ENCODE measurements around the gene F10.

DNA sequence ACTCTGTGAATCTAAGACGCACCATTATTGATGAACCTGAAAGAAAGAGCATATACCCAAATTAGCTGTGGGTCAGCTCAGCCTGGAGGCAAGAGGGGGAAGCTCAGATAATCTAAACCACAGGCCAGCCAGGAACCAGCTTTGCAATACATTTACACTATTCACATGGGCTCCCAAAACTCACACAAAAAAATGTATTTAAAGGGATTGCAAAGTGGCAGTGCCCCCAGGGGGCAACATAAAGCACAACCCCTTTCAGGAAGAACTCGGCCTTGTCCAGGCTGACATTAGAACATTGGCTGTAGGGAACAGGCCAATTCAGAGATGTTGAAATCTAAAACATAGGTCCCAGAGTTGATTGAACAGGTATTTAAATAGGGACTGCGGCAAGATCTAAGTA lies 32.6 kb downstream of the F10 start:
- TF ChIP-seq POLR2A (IDR thresholded peaks at IDR 0.05) (no peak), CTCF (IDR thresholded peaks at IDR 0.05) (no peak)
